Neural cell (in vitro differentiated cells): ENCODE results near the gene FRMD4B. TPM values are rescaled to one million over a fixed set of nuclear protein-coding genes. Genes with fewer than 3 reads are reported as not detected.

Experiments used
- H2AFZ ChIP-seq: fragments of 200-600, 300-800 bp; sonication (generic), shearing (Covaris generic); 2 replicates; pipeline ENCODE4 v1.6.0; 2014; ENCODE audit warnings: low read depth, mild to moderate bottlenecking, antibody characterized with exemption, low read length, moderate library complexity
- H3F3A ChIP-seq: fragments of 200-600 bp; shearing (Covaris generic); 2 replicates; pipeline ENCODE4 v1.6.1; 2016; ENCODE audit warnings: mild to moderate bottlenecking, moderate library complexity, mixed read lengths, antibody characterized with exemption, low read length; ENCODE audit not compliant: insufficient read depth, poor library complexity, severe bottlenecking
- H3K27ac ChIP-seq: fragments of 200-600, 300-800 bp; sonication (generic), shearing (Covaris generic); 2 replicates; pipeline ENCODE4 v1.5.1; 2014; ENCODE audit warnings: mild to moderate bottlenecking, low read length, moderate library complexity
- H3K27me3 ChIP-seq: fragments of 300-800, 200-600 bp; sonication (generic), shearing (Covaris generic); 2 replicates; pipeline ENCODE4 v1.6.0; 2014; ENCODE audit warnings: mild to moderate bottlenecking, low read depth, low read length, moderate library complexity; ENCODE audit not compliant: insufficient read depth
- H3K36me3 ChIP-seq: fragments of 300-800, 200-600 bp; sonication (generic), shearing (Covaris generic); 2 replicates; pipeline ENCODE4 v1.5.1; 2014; ENCODE audit warnings: mild to moderate bottlenecking, antibody characterized with exemption, low read length, moderate library complexity; ENCODE audit not compliant: insufficient read depth
- H3K4me2 ChIP-seq: fragments of 300-800, 200-600 bp; sonication (generic), shearing (Covaris generic); 2 replicates; pipeline ENCODE4 v1.6.0; 2014; ENCODE audit warnings: mild to moderate bottlenecking, low read length
- H3K4me3 ChIP-seq: fragments of 300-800, 200-600 bp; sonication (generic), shearing (Covaris generic); 2 replicates; pipeline ENCODE4 v1.5.1; 2014; ENCODE audit warnings: mild to moderate bottlenecking, low read length, moderate library complexity
- H3K79me2 ChIP-seq: fragments of 200-600 bp; shearing (Covaris generic); replicated peaks from 2 replicates; pipeline ENCODE4 v1.6.0; 2014; ENCODE audit warnings: mild to moderate bottlenecking, low read length, moderate library complexity; ENCODE audit not compliant: insufficient read depth
- H3K9ac ChIP-seq: fragments of 300-800, 200-600 bp; sonication (generic), shearing (Covaris generic); 2 replicates; pipeline ENCODE4 v1.6.1; 2016; ENCODE audit warnings: mild to moderate bottlenecking, low read length, mixed read lengths
- H3K9me2 ChIP-seq: fragments of 200-600 bp; shearing (Covaris generic); 2 replicates; pipeline ENCODE4 v1.6.1; 2016; ENCODE audit warnings: mild to moderate bottlenecking, low read length, mixed read lengths; ENCODE audit not compliant: insufficient read depth
- H3K9me3 ChIP-seq: fragments of 200-600, 300-800 bp; sonication (generic), shearing (Covaris generic); 2 replicates; pipeline ENCODE4 v1.6.1; 2016; ENCODE audit warnings: mild to moderate bottlenecking, mixed run types, low read length, moderate library complexity, mixed read lengths
- H4K20me1 ChIP-seq: fragments of 200-600 bp; shearing (Covaris generic); 2 replicates; pipeline ENCODE4 v1.6.1; 2016; ENCODE audit warnings: mild to moderate bottlenecking, mixed run types; ENCODE audit not compliant: insufficient read depth
- EP300 ChIP-seq: fragments of 450-650 bp; conservative IDR thresholded peaks from 2 replicates; pipeline ENCODE4 v1.6.1; 2014; ENCODE audit warnings: antibody characterized with exemption, mild to moderate bottlenecking, moderate library complexity; ENCODE audit not compliant: poor library complexity, severe bottlenecking
- EZH2 ChIP-seq: fragments of 200-600, 300-800 bp; shearing (Covaris generic), sonication (generic); IDR thresholded peaks from 2 replicates; pipeline ENCODE4 v1.6.1; 2014; ENCODE audit warnings: antibody characterized with exemption, low read length, borderline replicate concordance, mild to moderate bottlenecking; ENCODE audit not compliant: insufficient read depth, poor library complexity, severe bottlenecking
- MXI1 ChIP-seq: fragments of 450-650 bp; conservative IDR thresholded peaks from 2 replicates; pipeline ENCODE4 v1.6.1; 2014; ENCODE audit warnings: antibody characterized with exemption, mild to moderate bottlenecking; ENCODE audit not compliant: poor library complexity, severe bottlenecking
- POLR2AphosphoS5 ChIP-seq: IDR thresholded peaks from 2 replicates; pipeline ENCODE4 v1.6.1; 2012
- RAD21 ChIP-seq: fragments of 450-650 bp; conservative IDR thresholded peaks from 2 replicates; pipeline ENCODE4 v1.6.1; 2014; ENCODE audit warnings: antibody characterized with exemption, mild to moderate bottlenecking, moderate library complexity
- SMC3 ChIP-seq: fragments of 450-650 bp; conservative IDR thresholded peaks from 2 replicates; pipeline ENCODE4 v1.6.1; 2014; ENCODE audit warnings: antibody characterized with exemption, mild to moderate bottlenecking, moderate library complexity; ENCODE audit not compliant: poor library complexity
- TAF1 ChIP-seq: IDR thresholded peaks from 2 replicates; pipeline ENCODE4 v1.6.1; 2012; ENCODE audit warnings: low read depth
- polyA plus RNA-seq: library from polyadenylated mRNA; depleted of rRNA; stranded (reverse); fragments of >200 nt; gene quantifications from 2 replicates; pipeline ENCODE4 v1.2.3, GENCODE V29; 2014
- TF ChIP-seq, protein P1 (sequence below): fragments of 450-650 bp; IDR thresholded peaks from 2 replicates; pipeline ENCODE4 v1.5.1; 2014; ENCODE audit warnings: antibody characterized with exemption, mild to moderate bottlenecking, moderate library complexity; ENCODE audit not compliant: poor library complexity, severe bottlenecking
- TF ChIP-seq, protein P2 (sequence below): IDR thresholded peaks from 2 replicates; pipeline ENCODE4 v1.6.1; 2012; ENCODE audit warnings: borderline replicate concordance

Gene FRMD4B
- polyA plus RNA-seq, 1 donor from 2014 or later = 6.2 TPM

DNA sequence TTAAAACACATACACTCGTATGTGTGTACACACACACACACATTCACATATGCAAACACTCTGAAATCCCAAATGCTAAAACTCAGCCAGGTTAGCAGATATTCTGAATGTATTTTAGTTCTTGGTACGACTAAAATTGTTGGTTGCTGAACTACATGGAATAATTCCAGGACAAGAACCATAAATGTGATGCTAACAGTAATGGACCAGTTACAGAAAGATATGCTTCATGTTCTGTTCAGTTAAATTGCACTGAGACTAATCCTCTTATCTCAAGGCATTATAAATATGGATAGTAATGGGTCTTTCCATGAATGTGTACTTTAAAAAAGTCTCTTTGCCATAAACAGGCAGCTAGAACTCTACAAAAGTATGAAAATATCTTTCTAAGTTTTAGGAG lies 113.3 kb downstream of the FRMD4B start:
- Histone ChIP-seq H4K20me1 (no peaks in the 10 kb centered on the region), H3K4me2 (no peak overlapping the region), H3K79me2 (no peaks in the 10 kb centered on the region), H3K9me2 (no peaks in the 10 kb centered on the region), H2AFZ (no peak overlapping the region), H3K9ac (no peak overlapping the region), H3K27me3 (no peaks in the 10 kb centered on the region), H3K9me3 (no peaks in the 10 kb centered on the region), H3K4me3 (no peak overlapping the region), H3F3A (no peaks in the 10 kb centered on the region), H3K36me3 (no peaks in the 10 kb centered on the region), H3K27ac (no peak overlapping the region)
- TF ChIP-seq SMC3 (no peak), POLR2AphosphoS5 (no peak), TAF1 (no peak), RAD21 (no peak), EZH2 (no peak), MXI1 (no peak), EP300 (no peak)
- TF ChIP-seq, protein P1, sequence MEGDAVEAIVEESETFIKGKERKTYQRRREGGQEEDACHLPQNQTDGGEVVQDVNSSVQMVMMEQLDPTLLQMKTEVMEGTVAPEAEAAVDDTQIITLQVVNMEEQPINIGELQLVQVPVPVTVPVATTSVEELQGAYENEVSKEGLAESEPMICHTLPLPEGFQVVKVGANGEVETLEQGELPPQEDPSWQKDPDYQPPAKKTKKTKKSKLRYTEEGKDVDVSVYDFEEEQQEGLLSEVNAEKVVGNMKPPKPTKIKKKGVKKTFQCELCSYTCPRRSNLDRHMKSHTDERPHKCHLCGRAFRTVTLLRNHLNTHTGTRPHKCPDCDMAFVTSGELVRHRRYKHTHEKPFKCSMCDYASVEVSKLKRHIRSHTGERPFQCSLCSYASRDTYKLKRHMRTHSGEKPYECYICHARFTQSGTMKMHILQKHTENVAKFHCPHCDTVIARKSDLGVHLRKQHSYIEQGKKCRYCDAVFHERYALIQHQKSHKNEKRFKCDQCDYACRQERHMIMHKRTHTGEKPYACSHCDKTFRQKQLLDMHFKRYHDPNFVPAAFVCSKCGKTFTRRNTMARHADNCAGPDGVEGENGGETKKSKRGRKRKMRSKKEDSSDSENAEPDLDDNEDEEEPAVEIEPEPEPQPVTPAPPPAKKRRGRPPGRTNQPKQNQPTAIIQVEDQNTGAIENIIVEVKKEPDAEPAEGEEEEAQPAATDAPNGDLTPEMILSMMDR = no peak
- TF ChIP-seq, protein P2, sequence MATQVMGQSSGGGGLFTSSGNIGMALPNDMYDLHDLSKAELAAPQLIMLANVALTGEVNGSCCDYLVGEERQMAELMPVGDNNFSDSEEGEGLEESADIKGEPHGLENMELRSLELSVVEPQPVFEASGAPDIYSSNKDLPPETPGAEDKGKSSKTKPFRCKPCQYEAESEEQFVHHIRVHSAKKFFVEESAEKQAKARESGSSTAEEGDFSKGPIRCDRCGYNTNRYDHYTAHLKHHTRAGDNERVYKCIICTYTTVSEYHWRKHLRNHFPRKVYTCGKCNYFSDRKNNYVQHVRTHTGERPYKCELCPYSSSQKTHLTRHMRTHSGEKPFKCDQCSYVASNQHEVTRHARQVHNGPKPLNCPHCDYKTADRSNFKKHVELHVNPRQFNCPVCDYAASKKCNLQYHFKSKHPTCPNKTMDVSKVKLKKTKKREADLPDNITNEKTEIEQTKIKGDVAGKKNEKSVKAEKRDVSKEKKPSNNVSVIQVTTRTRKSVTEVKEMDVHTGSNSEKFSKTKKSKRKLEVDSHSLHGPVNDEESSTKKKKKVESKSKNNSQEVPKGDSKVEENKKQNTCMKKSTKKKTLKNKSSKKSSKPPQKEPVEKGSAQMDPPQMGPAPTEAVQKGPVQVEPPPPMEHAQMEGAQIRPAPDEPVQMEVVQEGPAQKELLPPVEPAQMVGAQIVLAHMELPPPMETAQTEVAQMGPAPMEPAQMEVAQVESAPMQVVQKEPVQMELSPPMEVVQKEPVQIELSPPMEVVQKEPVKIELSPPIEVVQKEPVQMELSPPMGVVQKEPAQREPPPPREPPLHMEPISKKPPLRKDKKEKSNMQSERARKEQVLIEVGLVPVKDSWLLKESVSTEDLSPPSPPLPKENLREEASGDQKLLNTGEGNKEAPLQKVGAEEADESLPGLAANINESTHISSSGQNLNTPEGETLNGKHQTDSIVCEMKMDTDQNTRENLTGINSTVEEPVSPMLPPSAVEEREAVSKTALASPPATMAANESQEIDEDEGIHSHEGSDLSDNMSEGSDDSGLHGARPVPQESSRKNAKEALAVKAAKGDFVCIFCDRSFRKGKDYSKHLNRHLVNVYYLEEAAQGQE = no peak

DNA sequence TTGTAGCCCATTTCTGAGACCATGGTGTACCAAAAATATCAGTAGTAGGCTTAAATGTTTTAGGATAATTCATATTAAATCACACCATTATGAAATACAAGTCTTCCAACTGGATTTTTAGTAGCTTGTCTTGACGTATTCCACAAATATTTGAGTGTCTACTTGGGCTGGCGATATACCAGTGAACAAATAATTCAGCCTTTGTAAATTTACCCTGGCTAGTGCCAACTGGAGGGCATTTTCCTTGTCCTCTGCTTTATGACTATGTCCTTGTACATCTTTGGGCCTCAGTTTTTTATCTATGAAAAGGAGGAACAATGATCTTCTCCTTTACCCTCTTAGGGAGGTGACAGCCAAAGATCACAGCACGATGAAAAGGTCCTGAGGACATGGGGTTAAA lies 114.8 kb downstream of the FRMD4B start:
- Histone ChIP-seq H3K27me3 (no peaks in the 10 kb centered on the region), H3K9me2 (no peaks in the 10 kb centered on the region), H3K9me3 (no peaks in the 10 kb centered on the region), H3K4me3 (no peak overlapping the region), H3K27ac (no peak overlapping the region), H3K79me2 (no peaks in the 10 kb centered on the region), H4K20me1 (no peaks in the 10 kb centered on the region), H3F3A (no peaks in the 10 kb centered on the region), H3K4me2 (no peak overlapping the region), H3K36me3 (no peaks in the 10 kb centered on the region), H3K9ac (no peak overlapping the region), H2AFZ (no peak overlapping the region)
- TF ChIP-seq EZH2 (no peak), POLR2AphosphoS5 (no peak), TAF1 (no peak), SMC3 (no peak), MXI1 (no peak), RAD21 (no peak), EP300 (no peak)
- TF ChIP-seq, protein P2 = no peak
- TF ChIP-seq, protein P1 = no peak
